GM06990 (cell line): Measurements from ENCODE around the gene PEX14.
"Not testable (repeated sequence)": the region's sequence is repeated elsewhere in the genome, so short reads cannot be mapped to it uniquely, and the experiment has no call there.

Experiments
- DNase-seq: peaks from one replicate; pipeline ENCODE4 v3.0.0-alpha.2; 2011; ENCODE audit not compliant: insufficient read length; ENCODE audit errors: extremely low read depth
- H3K27me3 ChIP-seq: replicated peaks from 2 replicates; pipeline ENCODE4 v1.6.0; 2011; ENCODE audit warnings: low read length; ENCODE audit not compliant: control insufficient read depth, insufficient read depth
- H3K36me3 ChIP-seq: 2 replicates; pipeline ENCODE4 v1.5.1; 2011; ENCODE audit warnings: low read length; ENCODE audit not compliant: control insufficient read depth, insufficient read depth
- H3K4me3 ChIP-seq: replicated peaks from 2 replicates; pipeline ENCODE4 v1.5.1; 2011; ENCODE audit warnings: low read depth, mild to moderate bottlenecking, control low read depth, low read length
- CTCF ChIP-seq: IDR thresholded peaks from 2 replicates; pipeline ENCODE4 v1.5.1; 2011; ENCODE audit warnings: low read length, control low read depth, mild to moderate bottlenecking, inconsistent platforms; ENCODE audit not compliant: insufficient read depth, poor library complexity, severe bottlenecking

The PEX14 gene

GRCh38 chr1:10495475-10495817, 20.7 kb downstream of the PEX14 start:
- DNase-seq = no peak
- peaks cover 4% of the 10 kb centered on the region; the same call in 1 of the 2 replicates for H3K36me3 ChIP-seq
- TF ChIP-seq CTCF = no peak
- H3K27me3 ChIP-seq = no peaks in the 10 kb centered on the region
- H3K4me3 ChIP-seq = peak overlapping the region; percentile 38

GRCh38 chr1:10495952-10496351, 21.2 kb downstream of the PEX14 start:
- peaks cover 4% of the 10 kb centered on the region; the same call in 1 of the 2 replicates for H3K36me3 ChIP-seq
- no peaks in the 10 kb centered on the region for H3K27me3 ChIP-seq
- no peak for DNase-seq
- H3K4me3 ChIP-seq = no peak overlapping the region
- no peak for TF ChIP-seq CTCF

GRCh38 chr1:10497109-10497508, 22.4 kb downstream of the PEX14 start:
- no peak overlapping the region for H3K4me3 ChIP-seq
- DNase-seq = no peak
- H3K27me3 ChIP-seq = no peaks in the 10 kb centered on the region
- no peak for TF ChIP-seq CTCF
- peaks cover 4% of the 10 kb centered on the region; the same call in 1 of the 2 replicates for H3K36me3 ChIP-seq

- H3K27me3 ChIP-seq = no peaks in the 10 kb centered on the region
- no peak overlapping the region for H3K4me3 ChIP-seq
- H3K36me3 ChIP-seq = peaks cover 4% of the 10 kb centered on the region; the same call in 1 of the 2 replicates
- TF ChIP-seq CTCF = no peak
- DNase-seq = no peak
Measured at GRCh38 chr1:10498231-10498630, 23.5 kb downstream of the PEX14 start.

- Histone ChIP-seq H3K36me3 (no peaks in the 10 kb centered on the region; the same call in 1 of the 2 replicates), H3K4me3 (no peak overlapping the region), H3K27me3 (no peaks in the 10 kb centered on the region)
- TF ChIP-seq CTCF = no peak
- DNase-seq = no peak
Measured at GRCh38 chr1:10502206-10502605, 27.5 kb downstream of the PEX14 start.

- H3K27me3 ChIP-seq = no peaks in the 10 kb centered on the region
- TF ChIP-seq CTCF = no peak
- no peak for DNase-seq
- no peak overlapping the region for H3K4me3 ChIP-seq
- H3K36me3 ChIP-seq = no peaks in the 10 kb centered on the region; the same call in 1 of the 2 replicates
Measured at GRCh38 chr1:10504249-10504648, 29.5 kb downstream of the PEX14 start.

GRCh38 chr1:10506046-10506676, 31.4 kb downstream of the PEX14 start:
- not testable (repeated sequence) for DNase-seq

More at GRCh38 chr1:10506046-10506676, 31.4 kb downstream of the PEX14 start:
- H3K27me3 ChIP-seq, H3K36me3 ChIP-seq, H3K4me3 ChIP-seq: not testable (repeated sequence)
